HG03025 (cell line): ENCODE measurements around the gene CYB561D2.
A peak's percentile ranks its signal among the peaks of the same experiment; 100 is the strongest.

Experiments
- ATAC-seq: cut with Tn5 transposase; IDR thresholded peaks from one replicate; pipeline ENCODE4 v1.9.1; 2021; ENCODE audit warnings: mild to moderate bottlenecking, moderate library complexity; ENCODE audit not compliant: unreplicated experiment, low FRiP score

Gene CYB561D2

GRCh38 chr3:50358911-50359759, 8.5 kb downstream of the CYB561D2 start, which contains the start of gene TMEM115:
Gene TMEM115 (minus strand): TSS chr3:50359521. CDS start chr3:50359063, 458 bp downstream.
- ATAC-seq = peak; percentile 99

GRCh38 chr3:50359760-50360110, 9.1 kb downstream of the CYB561D2 start:
- no peak for ATAC-seq

DNA sequence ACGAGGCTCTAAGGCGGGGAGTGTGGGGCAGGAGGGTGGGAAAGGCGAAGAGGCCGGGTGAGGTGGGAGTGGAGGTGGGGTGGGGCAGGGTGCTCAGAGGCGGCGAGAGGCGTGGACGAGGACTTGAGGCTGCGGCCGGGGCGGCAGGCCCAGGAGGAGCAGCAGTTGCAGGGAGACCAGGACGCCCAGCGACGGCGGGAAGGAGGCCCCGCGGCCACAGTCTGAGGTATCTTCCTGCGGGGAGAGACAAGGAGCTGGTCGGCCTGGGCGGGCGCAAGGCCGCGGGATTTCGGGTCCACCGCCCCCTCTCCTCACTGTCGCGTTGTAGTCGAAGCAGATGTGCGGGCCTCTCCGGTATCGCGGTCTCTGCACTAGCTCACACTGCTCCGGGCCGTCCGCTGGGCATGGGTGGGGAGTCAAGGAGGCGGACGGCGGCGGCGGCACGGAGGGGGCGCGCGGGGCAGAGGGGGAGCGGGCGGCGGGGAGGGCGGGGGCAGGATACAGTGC, 14.0 kb downstream of the CYB561D2 start:
- no peak for ATAC-seq

GRCh38 chr3:50365080-50365841, 14.6 kb downstream of the CYB561D2 start:
- peak; percentile 90 for ATAC-seq

DNA sequence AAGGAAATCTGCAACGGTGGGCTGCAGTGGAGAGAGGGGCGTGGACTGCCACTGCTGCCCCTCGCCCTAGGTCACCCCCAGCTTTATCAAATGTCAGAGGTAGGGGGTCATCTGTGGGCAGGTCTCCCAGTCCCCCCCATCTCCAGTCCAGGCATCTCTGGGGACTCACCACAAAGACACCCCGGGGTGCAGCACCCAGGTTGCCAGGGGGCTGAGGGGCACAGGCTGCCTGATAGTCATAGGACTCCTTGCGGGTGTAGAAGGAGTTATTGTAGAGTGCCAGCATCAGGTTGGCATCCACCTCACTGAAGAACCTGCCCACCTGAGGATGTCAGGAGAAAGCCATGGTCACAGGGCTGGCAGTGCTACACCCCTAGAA, 15.2 kb downstream of the CYB561D2 start:
- ATAC-seq = no peak

GRCh38 chr3:50369012-50369670, 18.5 kb downstream of the CYB561D2 start:
- ATAC-seq = no peak

GRCh38 chr3:50370594-50370993, 19.9 kb downstream of the CYB561D2 start:
- no peak for ATAC-seq

DNA sequence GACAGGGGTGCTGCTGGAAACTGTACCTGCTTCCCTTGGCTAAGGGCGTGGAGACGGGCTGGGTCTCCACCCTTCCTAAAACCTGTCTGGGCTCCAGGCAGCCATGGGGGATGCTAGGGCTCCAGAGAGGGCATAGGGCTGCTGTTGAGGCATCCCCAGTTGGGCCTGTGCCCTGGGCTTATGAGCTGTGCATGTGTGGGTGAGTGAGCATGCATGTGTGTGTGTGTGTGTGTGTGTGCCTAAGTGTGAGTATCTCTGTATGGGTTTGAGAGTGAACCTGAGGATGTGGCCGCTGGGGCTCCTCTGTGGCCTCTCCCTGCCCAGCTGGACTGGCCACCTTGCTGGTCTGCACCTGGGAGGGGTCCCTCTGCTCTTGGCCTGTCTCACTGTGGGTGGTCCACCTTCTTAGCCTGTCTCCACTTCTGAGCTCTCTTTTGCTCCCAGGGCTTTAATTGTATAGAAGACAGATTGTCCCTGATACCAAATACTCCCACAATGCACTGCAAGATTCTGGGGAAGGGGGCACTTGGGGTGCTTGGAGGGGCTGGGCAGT, 20.5 kb downstream of the CYB561D2 start:
- ATAC-seq = no peak

DNA sequence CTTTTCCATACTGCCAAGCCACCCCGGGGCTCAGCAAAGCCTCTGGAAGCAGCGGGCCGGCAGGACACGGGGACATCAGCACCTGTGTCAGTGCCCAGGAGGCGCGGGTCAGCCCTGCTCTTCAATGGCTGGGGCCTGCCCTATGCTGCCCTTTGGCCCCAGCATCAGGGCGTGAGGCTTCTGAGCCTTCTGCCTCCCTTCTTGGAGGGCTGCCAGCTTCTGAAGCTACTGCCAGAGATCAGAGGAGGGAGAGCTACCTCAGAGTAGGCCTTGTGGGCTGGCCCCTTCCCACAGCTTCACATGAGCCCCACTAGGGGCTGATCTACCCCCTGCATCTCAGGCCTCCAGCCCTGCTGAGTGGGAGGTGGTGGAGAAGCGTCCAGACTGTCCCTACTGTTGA, 21.7 kb downstream of the CYB561D2 start:
- ATAC-seq = no peak

GRCh38 chr3:50373146-50374051, 22.7 kb downstream of the CYB561D2 start:
- no peak for ATAC-seq

DNA sequence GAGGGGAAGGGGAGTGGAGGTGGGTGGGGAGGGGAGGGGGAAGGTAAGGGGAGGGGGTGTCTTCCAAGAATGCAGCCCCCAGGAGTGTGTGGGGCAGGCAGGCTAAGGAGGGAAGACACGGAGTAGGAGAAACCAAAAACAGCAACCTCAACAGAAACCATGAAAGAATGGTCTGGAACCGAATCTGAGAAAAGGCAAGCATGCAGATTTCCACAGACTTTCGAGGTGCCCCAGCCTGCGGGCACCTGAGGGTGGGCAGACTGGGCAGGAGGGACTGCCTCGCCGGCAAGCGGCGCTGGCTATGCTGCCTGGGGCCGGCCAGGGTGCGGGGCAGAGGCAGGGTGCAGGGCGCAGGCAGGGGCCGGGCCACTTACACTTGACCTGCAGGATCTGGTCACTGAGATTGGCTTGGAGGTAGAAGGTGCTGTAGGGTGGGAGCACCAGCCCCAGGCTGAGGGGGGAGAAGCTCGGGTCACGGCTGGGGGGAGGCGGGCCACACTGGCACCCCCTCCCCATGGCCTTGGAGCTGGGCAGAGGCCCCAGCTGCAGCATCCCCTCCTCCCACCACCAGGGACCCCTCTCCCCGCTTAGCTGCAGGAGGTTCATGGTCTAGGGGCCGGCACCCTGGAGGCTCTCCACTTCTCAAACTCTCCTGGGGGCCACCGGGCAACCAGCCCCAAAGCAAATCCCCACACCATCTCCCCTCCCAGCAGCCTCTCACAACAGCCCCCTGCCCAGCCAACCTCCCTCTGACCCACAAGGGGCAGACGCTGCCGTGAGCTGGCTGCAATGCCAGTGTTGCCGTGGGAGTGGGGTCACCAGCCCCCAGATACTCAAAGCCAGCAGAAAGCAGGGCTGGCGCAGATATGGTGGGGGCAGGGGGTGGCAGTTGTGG, 23.9 kb downstream of the CYB561D2 start:
- ATAC-seq = no peak

GRCh38 chr3:50375258-50375931, 24.7 kb downstream of the CYB561D2 start:
- ATAC-seq = no peak

DNA sequence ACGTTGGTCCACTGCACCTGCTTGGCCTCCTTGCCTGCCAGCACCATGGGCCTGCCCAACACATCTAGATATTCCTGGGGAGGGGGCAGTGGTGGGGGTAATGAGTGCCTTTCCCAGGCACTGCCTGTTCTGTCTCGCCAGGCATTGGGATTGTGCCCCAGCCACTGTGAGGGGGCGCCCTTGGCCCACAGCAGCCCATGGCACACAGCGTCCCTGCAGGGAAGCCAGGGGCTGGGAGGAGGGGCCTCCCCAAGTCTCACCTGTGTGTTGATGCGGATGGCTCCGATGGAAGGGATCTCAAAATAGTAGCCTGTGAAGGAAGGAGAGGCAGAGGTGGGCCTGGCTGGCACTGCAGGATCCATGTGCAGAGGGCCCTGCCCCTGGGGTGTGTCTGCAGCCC, 27.4 kb downstream of the CYB561D2 start:
- ATAC-seq = no peak

- no peak for ATAC-seq
These were observed 28.1 kb downstream of the CYB561D2 start for GRCh38 chr3:50378757-50379156.

- ATAC-seq = no peak
These were observed 29.9 kb downstream of the CYB561D2 start for GRCh38 chr3:50380405-50381085.

GRCh38 chr3:50381383-50381782, 30.7 kb downstream of the CYB561D2 start:
- ATAC-seq = no peak

DNA sequence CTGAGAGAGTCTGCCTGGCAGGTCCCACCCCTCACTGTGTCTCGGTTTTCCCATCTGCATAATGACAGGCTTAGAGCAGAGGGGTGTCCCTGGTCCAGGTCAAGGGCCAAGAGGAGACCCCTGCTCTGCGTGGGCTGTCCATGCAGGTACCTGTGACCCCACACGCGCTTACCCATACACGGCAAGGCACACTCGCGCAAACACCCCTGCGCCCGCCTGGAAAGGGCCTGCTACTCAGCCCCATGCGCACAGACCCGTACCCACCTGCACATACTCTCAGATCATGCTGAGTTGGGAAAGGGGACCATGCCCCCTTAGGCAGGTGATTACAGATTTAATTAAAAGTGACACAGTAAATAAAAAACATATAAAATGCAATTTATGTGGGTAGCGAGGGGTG, 32.1 kb downstream of the CYB561D2 start:
- no peak for ATAC-seq

DNA sequence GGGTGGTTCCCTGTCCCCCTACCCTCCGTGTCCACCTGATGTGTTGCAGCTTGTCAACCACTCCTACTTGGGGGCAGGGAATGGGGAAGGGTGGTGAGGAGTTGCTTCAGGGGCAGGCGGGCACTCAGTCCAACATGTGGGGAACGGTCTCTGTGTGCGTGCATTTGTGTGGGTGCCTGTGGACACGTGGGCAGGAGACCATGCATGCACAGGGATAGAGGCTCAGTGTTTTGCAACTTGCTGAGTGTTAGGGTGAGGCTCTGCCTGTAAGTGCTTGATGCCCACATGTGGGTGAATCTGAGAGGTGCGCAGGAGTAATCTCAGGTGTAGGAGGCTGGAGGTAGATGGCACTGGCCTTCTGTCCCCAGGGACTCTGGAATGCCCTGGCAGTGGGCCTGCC, 33.1 kb downstream of the CYB561D2 start:
- no peak for ATAC-seq
